ENCODE results near the gene ZNF687.

DNA sequence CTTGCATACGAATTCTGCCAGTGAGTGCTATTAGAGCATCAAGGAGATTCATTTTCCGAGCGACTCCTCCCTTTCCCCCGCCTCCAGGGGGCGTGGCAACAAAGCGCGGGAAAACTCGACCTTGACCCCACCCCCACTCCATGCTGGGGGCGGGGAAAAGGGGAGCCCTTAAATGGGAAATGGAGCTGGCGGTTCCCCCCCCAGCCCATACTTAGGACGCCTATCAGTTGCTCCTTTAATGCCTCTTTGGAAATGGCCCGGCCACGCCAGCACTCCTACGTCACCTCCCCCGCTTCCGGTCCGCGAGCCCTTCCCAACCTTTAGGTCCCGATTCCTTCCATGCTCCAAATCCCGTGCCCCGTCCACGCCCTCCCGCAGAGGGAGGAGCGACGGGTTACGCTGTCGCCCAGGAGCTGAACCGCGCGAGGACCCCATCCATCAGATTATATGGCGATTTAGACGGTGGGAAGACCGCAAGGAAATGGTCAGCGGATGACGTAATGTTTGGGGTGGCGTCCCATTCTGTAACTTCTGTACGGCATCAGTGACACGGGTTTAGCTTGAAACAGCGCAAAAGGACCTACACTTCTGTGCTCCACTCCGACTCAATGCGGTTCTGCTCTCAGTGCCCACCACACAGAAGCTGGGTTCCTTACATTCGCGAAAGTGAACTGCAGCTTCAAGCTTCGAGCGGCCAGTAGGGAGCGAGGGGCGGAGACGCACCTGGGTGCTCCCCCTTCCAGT is 702 bp upstream of the ZNF687 start:
- peak; percentile 78 for TF ChIP-seq ELF4 (IDR thresholded peaks at IDR 0.05)
- TF ChIP-seq BHLHE40 (IDR thresholded peaks at IDR 0.05; ENCODE audit: borderline replicate concordance) = no peak
- TF ChIP-seq SUZ12 (IDR thresholded peaks at IDR 0.05) = no peak
- TF ChIP-seq, protein P1, sequence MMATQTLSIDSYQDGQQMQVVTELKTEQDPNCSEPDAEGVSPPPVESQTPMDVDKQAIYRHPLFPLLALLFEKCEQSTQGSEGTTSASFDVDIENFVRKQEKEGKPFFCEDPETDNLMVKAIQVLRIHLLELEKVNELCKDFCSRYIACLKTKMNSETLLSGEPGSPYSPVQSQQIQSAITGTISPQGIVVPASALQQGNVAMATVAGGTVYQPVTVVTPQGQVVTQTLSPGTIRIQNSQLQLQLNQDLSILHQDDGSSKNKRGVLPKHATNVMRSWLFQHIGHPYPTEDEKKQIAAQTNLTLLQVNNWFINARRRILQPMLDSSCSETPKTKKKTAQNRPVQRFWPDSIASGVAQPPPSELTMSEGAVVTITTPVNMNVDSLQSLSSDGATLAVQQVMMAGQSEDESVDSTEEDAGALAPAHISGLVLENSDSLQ (IDR thresholded peaks at IDR 0.05) = no peak
- TF ChIP-seq ARNT (IDR thresholded peaks at IDR 0.05) = no peak
- TF ChIP-seq FOXM1 (IDR thresholded peaks at IDR 0.05; ENCODE audit: borderline replicate concordance) = peak; percentile 98
- TF ChIP-seq FOXA1 (IDR thresholded peaks at IDR 0.05) = no peak

Data from HEK293T (cell line).